ENCODE results near the gene LONP2.
A peak's percentile ranks its signal among the peaks of the same experiment; 100 is the strongest.
"Not testable (repeated sequence)": the region's sequence is repeated elsewhere in the genome, so short reads cannot be mapped to it uniquely, and the experiment has no call there.

The LONP2 gene

DNA sequence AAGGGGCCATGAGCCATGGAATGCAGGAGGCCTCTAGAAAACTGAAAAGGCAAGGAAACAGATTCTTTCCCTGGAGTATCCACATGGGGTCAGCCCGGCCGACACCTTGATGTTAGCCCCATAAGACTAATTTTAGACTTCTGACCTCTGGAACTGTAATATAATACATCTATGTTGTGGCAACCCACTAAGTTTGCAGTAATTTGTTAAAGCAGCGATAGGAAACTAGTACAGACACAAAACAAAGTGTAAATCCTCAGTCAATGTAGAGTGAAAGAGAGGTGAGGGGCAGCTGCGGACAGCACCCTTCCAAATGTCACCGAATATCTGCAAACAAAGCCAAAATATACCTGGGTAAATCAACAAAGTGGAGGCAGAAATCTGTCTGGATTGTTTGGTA is 148.3 kb downstream of the LONP2 start:
- no peak for TF ChIP-seq CTCF (IDR thresholded peaks at IDR 0.05; ENCODE audit: insufficient read depth, low read depth, low read length, missing control alignments)
- DNase-seq (ENCODE audit: low read depth) = no peak
- H3K4me3 ChIP-seq (ENCODE audit: low read length) = no peak overlapping the region

- DNase-seq (ENCODE audit: low read depth) = peak; percentile 55
- no peak overlapping the region for H3K4me3 ChIP-seq (ENCODE audit: low read length)
- no peak for TF ChIP-seq CTCF (IDR thresholded peaks at IDR 0.05; ENCODE audit: insufficient read depth, low read depth, low read length, missing control alignments)
Measured at GRCh38 chr16:48393485-48394354, 149.6 kb downstream of the LONP2 start.

GRCh38 chr16:48394355-48394703 is 150.2 kb downstream of the LONP2 start:
- no peak overlapping the region for H3K4me3 ChIP-seq (ENCODE audit: low read length)
- no peak for TF ChIP-seq CTCF (IDR thresholded peaks at IDR 0.05; ENCODE audit: insufficient read depth, low read depth, low read length, missing control alignments)
- no peak for DNase-seq (ENCODE audit: low read depth)

DNA sequence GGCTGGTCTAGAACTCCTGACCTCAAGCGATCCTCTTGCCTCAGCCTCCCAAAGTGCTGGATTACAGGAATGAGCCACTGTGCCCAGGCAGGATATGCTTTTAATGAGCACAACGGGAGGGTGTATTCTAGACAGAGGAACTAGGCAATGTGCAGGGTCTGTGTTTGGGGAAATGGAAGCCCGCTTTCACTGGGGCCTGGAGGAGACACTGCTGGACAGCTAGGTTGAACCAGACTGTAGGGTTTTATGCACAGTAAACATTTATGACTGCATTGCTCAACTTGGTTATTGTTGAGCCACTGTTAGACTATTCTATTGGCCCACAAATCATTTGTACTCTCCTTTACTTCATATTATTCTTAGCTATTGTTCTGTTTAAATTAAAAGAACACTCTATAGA is 151.3 kb downstream of the LONP2 start:
- no peak for DNase-seq (ENCODE audit: low read depth)
- TF ChIP-seq CTCF (IDR thresholded peaks at IDR 0.05; ENCODE audit: insufficient read depth, low read depth, low read length, missing control alignments) = no peak
- no peak overlapping the region for H3K4me3 ChIP-seq (ENCODE audit: low read length)

DNA sequence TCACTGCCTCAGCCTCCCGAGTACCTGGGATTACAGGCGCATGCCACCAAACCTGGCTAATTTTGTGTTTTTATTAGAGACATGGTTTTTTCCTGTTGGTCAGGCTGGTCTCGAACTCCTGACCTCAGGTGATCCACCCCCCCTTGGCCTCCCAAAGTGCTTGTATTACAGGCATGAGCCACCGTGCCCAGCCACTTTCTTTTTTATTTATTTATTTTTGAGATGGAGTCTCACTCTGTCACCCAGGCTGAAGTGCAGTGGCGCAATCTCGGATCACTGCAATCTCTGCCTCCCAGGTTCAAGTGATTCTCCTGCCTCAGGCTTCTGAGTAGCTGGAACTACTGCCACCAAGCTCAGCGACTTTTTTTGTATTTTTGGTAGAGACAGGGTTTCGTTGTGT is 158.4 kb downstream of the LONP2 start:
- DNase-seq (ENCODE audit: low read depth); H3K4me3 ChIP-seq (ENCODE audit: low read length): not testable (repeated sequence)

DNA sequence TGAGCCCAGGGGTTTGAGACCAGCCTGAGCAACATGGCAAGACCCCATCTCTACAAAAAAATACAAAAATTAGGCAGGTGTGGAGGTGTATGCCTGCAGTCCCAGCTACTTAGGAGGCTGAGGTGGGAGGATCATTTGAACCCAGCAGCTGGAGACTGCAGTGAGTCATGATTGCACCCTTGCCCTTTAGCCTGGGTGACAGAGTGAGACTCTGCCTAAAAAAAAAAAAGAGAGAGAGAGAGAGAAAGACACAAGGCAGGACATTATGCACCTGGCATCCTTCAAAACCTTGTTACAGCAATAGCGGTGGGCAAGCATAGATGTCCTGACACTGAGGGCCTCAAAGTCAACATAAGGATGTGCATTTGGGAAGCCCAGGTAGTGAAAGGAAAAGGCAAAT is 161.1 kb downstream of the LONP2 start:
- no peak for TF ChIP-seq CTCF (IDR thresholded peaks at IDR 0.05; ENCODE audit: insufficient read depth, low read depth, low read length, missing control alignments)
- no peak overlapping the region for H3K4me3 ChIP-seq (ENCODE audit: low read length)
- DNase-seq (ENCODE audit: low read depth) = no peak

GRCh38 chr16:48405907-48406306 is 161.8 kb downstream of the LONP2 start:
- H3K4me3 ChIP-seq (ENCODE audit: low read length) = no peak overlapping the region
- no peak for TF ChIP-seq CTCF (IDR thresholded peaks at IDR 0.05; ENCODE audit: insufficient read depth, low read depth, low read length, missing control alignments)
- no peak for DNase-seq (ENCODE audit: low read depth)
